Measurements from ENCODE around the gene EXOC8.

EXOC8 gene

GRCh38 chr1:231313661-231314060 lies 24.0 kb downstream of the EXOC8 start:
- DNase-seq (ENCODE audit: low read depth), result no peak

- DNase-seq (ENCODE audit: low read depth), result no peak
These were observed 25.2 kb downstream of the EXOC8 start for GRCh38 chr1:231312432-231312788.

GRCh38 chr1:231311720-231312431 lies 25.8 kb downstream of the EXOC8 start:
- DNase-seq (ENCODE audit: low read depth), result no peak

- DNase-seq (ENCODE audit: low read depth), result no peak
These were observed 27.2 kb downstream of the EXOC8 start for GRCh38 chr1:231310391-231310934.

GRCh38 chr1:231301990-231302389 lies 35.7 kb downstream of the EXOC8 start:
- no peak for DNase-seq (ENCODE audit: low read depth)

- no peak for DNase-seq (ENCODE audit: low read depth)
These were observed 41.7 kb downstream of the EXOC8 start for GRCh38 chr1:231295938-231296337.

- DNase-seq (ENCODE audit: low read depth), result no peak
These were observed 51.0 kb downstream of the EXOC8 start for GRCh38 chr1:231286603-231287002.

GRCh38 chr1:231284441-231284840 lies 53.2 kb downstream of the EXOC8 start:
- no peak for DNase-seq (ENCODE audit: low read depth)

Data from HS-5 (cell line).